GM12892 (cell line): ENCODE data around the gene LIN52.
A peak's percentile ranks its signal among the peaks of the same experiment; 100 is the strongest.

Source experiments
- DNase-seq: peaks from one replicate; pipeline ENCODE4 v3.0.0; 2011; ENCODE audit not compliant: insufficient read length
- FAIRE-seq: peaks from 2 replicates; lab custom pipeline; 2011; peaks lifted over from hg19 to GRCh38; lab: Jason Lieb, UNC
- POLR2A ChIP-seq: IDR thresholded peaks from 2 replicates; pipeline ENCODE4 v1.6.1; 2011; ENCODE audit warnings: low read depth, low read length, control low read depth
- POLR2AphosphoS5 ChIP-seq: IDR thresholded peaks from 2 replicates; pipeline ENCODE4 v1.6.1; 2011; ENCODE audit warnings: low read depth, low read length, control low read depth
- TAF1 ChIP-seq: IDR thresholded peaks from 2 replicates; pipeline ENCODE4 v1.6.1; 2011; ENCODE audit warnings: low read depth, mild to moderate bottlenecking, control low read depth, low read length, borderline replicate concordance

Gene LIN52

GRCh38 chr14:74203639-74204038 lies 118.9 kb downstream of the LIN52 start:
- FAIRE-seq: no peak
- TF ChIP-seq TAF1 (no peak), POLR2A (no peak), POLR2AphosphoS5 (no peak)
- no peak for DNase-seq

- DNase-seq (no peak), FAIRE-seq (no peak)
- TF ChIP-seq POLR2AphosphoS5 (no peak), POLR2A (no peak), TAF1 (no peak)
Measured at GRCh38 chr14:74204491-74204890, 119.7 kb downstream of the LIN52 start.

- TF ChIP-seq POLR2A (no peak), TAF1 (no peak)
- no peak for FAIRE-seq
Measured at GRCh38 chr14:74205882-74206281, 121.1 kb downstream of the LIN52 start.

GRCh38 chr14:74207943-74208342 lies 123.2 kb downstream of the LIN52 start:
- FAIRE-seq (no peak), DNase-seq (no peak)
- no peak for TF ChIP-seq POLR2AphosphoS5

More at GRCh38 chr14:74205882-74206281, 121.1 kb downstream of the LIN52 start:
- DNase-seq: no peak

GRCh38 chr14:74208642-74209041 lies 123.9 kb downstream of the LIN52 start:
- TF ChIP-seq POLR2A (no peak), TAF1 (no peak), POLR2AphosphoS5 (no peak)
- no peak for FAIRE-seq
- no peak for DNase-seq

- FAIRE-seq (no peak), DNase-seq (no peak)
- TF ChIP-seq TAF1: no peak
- no peak for TF ChIP-seq POLR2A
- TF ChIP-seq POLR2AphosphoS5: no peak
Measured at GRCh38 chr14:74211945-74212580, 127.3 kb downstream of the LIN52 start.

- DNase-seq: no peak
- no peak for FAIRE-seq
- TF ChIP-seq TAF1 (no peak), POLR2A (no peak), POLR2AphosphoS5 (no peak)
Measured at GRCh38 chr14:74213907-74214803, 129.4 kb downstream of the LIN52 start.

GRCh38 chr14:74216671-74217070 lies 131.9 kb downstream of the LIN52 start:
- TF ChIP-seq TAF1 (no peak), POLR2AphosphoS5 (no peak), POLR2A (no peak)
- no peak for FAIRE-seq
- DNase-seq: no peak

GRCh38 chr14:74217672-74218448 lies 133.1 kb downstream of the LIN52 start:
- TF ChIP-seq POLR2A: no peak
- TF ChIP-seq TAF1: no peak
- no peak for TF ChIP-seq POLR2AphosphoS5
- FAIRE-seq: peak; percentile 72
- peak; percentile 95 for DNase-seq

- TF ChIP-seq POLR2A (no peak), TAF1 (no peak), POLR2AphosphoS5 (no peak)
- DNase-seq (no peak), FAIRE-seq (no peak)
Measured at GRCh38 chr14:74218462-74218861, 133.7 kb downstream of the LIN52 start.

GRCh38 chr14:74219277-74220205 lies 134.8 kb downstream of the LIN52 start:
- FAIRE-seq: no peak
- no peak for DNase-seq
- TF ChIP-seq POLR2A (no peak), POLR2AphosphoS5 (no peak), TAF1 (no peak)

GRCh38 chr14:74220991-74221390 lies 136.2 kb downstream of the LIN52 start:
- no peak for FAIRE-seq
- DNase-seq: no peak
- TF ChIP-seq POLR2A (no peak), TAF1 (no peak), POLR2AphosphoS5 (no peak)
